Thyroid gland (tissue), 4 donors: Measurements from ENCODE around the gene PNPLA6. TPM values are rescaled to one million over a fixed set of nuclear protein-coding genes. Genes with fewer than 3 reads are reported as not detected.

ENCODE experiments used
- DNase-seq, 2 donors: peaks; one replicate each; pipeline ENCODE4 v3.0.0-alpha.2; 2019
- H3K27ac ChIP-seq, 3 donors: fragments of 200-600 bp; sonication (generic); 1 replicate in 2 of 3; 2 replicates in 1 of 3; pipeline ENCODE4 v1.5.1; 2016 to 2019; ENCODE audit warnings: mild to moderate bottlenecking in 1 of 3, moderate library complexity in 1 of 3
- H3K27me3 ChIP-seq: fragments of 200-600 bp; sonication (generic); one replicate; pipeline ENCODE4 v1.5.1; 2019
- H3K36me3 ChIP-seq, 2 donors: fragments of 200-600 bp; sonication (generic); one replicate each; pipeline ENCODE4 v1.5.1; 2016 to 2019
- H3K4me1 ChIP-seq, 2 donors: fragments of 200-600 bp; sonication (generic); one replicate each; pipeline ENCODE4 v1.5.1; 2017 to 2019
- H3K4me3 ChIP-seq, 3 donors: fragments of 200-600 bp; sonication (generic); replicated peaks in 1 of 3; 1 replicate in 2 of 3; 2 replicates in 1 of 3; pipeline ENCODE4 v1.5.1; 2016; ENCODE audit warnings: mild to moderate bottlenecking in 1 of 3
- H3K9me3 ChIP-seq: fragments of 200-600 bp; sonication (generic); one replicate; pipeline ENCODE4 v1.5.1; 2017
- CTCF ChIP-seq, 6 experiments: fragments of 200-600 bp in 3 of 6; fragments of 450-650 bp in 3 of 6; sonication (generic) in 3 of 6; IDR thresholded peaks; one replicate each; pipeline ENCODE4 v1.5.1; 2016 to 2019; ENCODE audit warnings: antibody characterized with exemption in 6 of 6, mild to moderate bottlenecking in 2 of 6, inconsistent platforms in 1 of 6, moderate library complexity in 1 of 6
- POLR2A ChIP-seq, 2 donors: fragments of 450-650 bp; IDR thresholded peaks; one replicate each; pipeline ENCODE4 v1.6.1; 2017; ENCODE audit warnings: antibody characterized with exemption in 2 of 2, mild to moderate bottlenecking in 2 of 2, moderate library complexity in 1 of 2
- WGBS, 2 donors: methylation state at CpG; one replicate each; pipeline ENCODE4 v1.1.5; 2017; 5-methylcytosine and 5-hydroxymethylcytosine counted together
- intact Hi-C: fragments of 100-400 bp; cut with DNase I; formaldehyde crosslinking; loops from one replicate; pipeline ENCODE4 v1.15.1; 2023
- total RNA-seq, 4 donors: library from RNA; depleted of rRNA; stranded (reverse); fragments of >200 nt; gene quantifications; one replicate each; pipeline ENCODE4 v1.2.3, GENCODE V29; 2016

The PNPLA6 gene
- total RNA-seq, 4 donors from 2014 or later, result 53.2 to 93.9 (median 84.1) TPM

- Histone ChIP-seq H3K9me3 (no peaks in the 10 kb centered on the region), H3K36me3 (no peaks in the 10 kb centered on the region), H3K4me3 (no peak overlapping the region), H3K27ac (no peak overlapping the region), H3K27me3 (no peaks in the 10 kb centered on the region), H3K4me1 (peaks cover 5 to 17% of the 10 kb centered on the region in 2 donors)
- intact Hi-C loops, result no loop called here
- TF ChIP-seq POLR2A (IDR thresholded peaks at IDR 0.05) (no peak), CTCF (IDR thresholded peaks at IDR 0.05) (no peak)
- DNase-seq, result no peak
- 62 to 69% methylated on average over 2 of the region's 2 CpGs for WGBS, 2 donors
These were observed 33.0 kb upstream of the PNPLA6 start for GRCh38 chr19:7502552-7502951.

DNA sequence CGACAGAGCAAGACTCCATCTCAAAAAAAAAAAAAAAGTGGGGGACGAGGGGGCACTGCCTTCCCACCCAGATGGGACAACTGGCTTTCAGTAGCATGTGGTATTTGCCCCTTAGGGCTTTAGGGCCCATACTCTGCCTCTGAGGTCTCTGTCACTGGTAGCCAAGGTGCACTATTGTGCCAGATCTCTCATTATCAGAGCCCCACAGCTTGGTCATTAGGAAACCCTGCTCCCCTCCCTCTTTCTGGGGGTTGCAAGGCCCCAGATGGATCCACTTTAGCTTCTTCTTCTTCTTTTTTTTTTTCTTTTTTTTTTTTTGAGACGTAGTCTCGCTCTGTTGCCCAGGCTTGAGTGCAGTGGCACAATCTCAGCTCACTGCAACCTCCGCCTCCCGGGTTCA is 30.8 kb upstream of the PNPLA6 start:
- DNase-seq, result no peak
- Histone ChIP-seq H3K4me3 (no peak overlapping the region), H3K27me3 (no peaks in the 10 kb centered on the region), H3K27ac (no peak overlapping the region), H3K9me3 (no peaks in the 10 kb centered on the region), H3K36me3 (no peaks in the 10 kb centered on the region), H3K4me1 (peaks cover 5 to 20% of the 10 kb centered on the region in 2 donors)
- intact Hi-C loops, result no loop called here
- 55 to 66% methylated on average over 6 of the region's 6 CpGs for WGBS, 2 donors
- TF ChIP-seq POLR2A (IDR thresholded peaks at IDR 0.05) (no peak), CTCF (IDR thresholded peaks at IDR 0.05) (no peak)

GRCh38 chr19:7505288-7505681 is 30.2 kb upstream of the PNPLA6 start:
- Histone ChIP-seq H3K4me3 (no peak overlapping the region), H3K36me3 (no peaks in the 10 kb centered on the region), H3K27me3 (no peaks in the 10 kb centered on the region), H3K27ac (no peak overlapping the region), H3K9me3 (no peaks in the 10 kb centered on the region), H3K4me1 (peaks cover 5 to 20% of the 10 kb centered on the region in 2 donors)
- WGBS, 2 donors, result 37 to 43% methylated on average over 19 of the region's 19 CpGs
- TF ChIP-seq POLR2A (IDR thresholded peaks at IDR 0.05) (no peak), CTCF (IDR thresholded peaks at IDR 0.05) (no peak)
- no peak for DNase-seq
- intact Hi-C loops, result no loop called here

DNA sequence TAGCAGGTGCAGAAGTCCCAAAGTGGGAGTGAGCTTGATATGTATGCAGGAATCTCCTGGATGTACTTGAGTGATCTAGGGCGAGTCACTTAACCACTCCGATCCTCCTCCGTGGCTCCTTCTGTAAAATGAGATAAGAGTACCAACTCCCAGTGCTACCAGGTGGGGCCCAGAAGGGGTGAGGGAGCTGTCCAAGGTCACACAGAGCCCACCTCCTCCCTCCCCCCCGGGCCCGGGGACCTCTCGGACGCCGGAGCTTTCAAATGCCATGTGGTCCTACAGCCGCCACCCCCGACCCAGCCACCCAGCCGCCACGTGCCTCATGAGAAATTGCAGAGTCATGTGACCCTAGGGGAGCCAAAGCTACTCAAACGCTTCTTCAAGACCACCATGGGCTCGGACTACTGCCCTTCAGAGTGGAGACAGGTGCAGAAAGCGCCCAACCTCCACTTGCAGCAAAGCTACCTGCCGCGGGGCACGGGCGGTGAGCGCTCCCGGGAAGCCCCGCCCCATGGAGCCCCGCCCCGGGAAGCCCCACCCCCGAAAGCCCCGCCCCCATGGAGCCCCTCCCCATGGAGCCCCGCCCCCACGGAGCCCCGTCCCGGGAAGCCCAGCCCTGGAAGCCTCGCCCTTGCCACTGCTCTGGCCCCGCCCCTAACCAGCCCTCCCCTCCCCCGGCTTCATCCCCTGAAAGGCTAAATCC is 29.7 kb upstream of the PNPLA6 start:
- WGBS, 2 donors, result 7% methylated on average over 4 to 20 of the region's 33 CpGs
- DNase-seq, result no peak
- no peak for TF ChIP-seq CTCF (IDR thresholded peaks at IDR 0.05)
- TF ChIP-seq POLR2A (IDR thresholded peaks at IDR 0.05), result no peak
- Histone ChIP-seq H3K27ac (no peak overlapping the region), H3K27me3 (no peaks in the 10 kb centered on the region), H3K36me3 (no peaks in the 10 kb centered on the region), H3K9me3 (no peaks in the 10 kb centered on the region), H3K4me3 (no peak overlapping the region), H3K4me1 (peaks cover 5 to 17% of the 10 kb centered on the region in 2 donors)
- intact Hi-C loops, result no loop called here

DNA sequence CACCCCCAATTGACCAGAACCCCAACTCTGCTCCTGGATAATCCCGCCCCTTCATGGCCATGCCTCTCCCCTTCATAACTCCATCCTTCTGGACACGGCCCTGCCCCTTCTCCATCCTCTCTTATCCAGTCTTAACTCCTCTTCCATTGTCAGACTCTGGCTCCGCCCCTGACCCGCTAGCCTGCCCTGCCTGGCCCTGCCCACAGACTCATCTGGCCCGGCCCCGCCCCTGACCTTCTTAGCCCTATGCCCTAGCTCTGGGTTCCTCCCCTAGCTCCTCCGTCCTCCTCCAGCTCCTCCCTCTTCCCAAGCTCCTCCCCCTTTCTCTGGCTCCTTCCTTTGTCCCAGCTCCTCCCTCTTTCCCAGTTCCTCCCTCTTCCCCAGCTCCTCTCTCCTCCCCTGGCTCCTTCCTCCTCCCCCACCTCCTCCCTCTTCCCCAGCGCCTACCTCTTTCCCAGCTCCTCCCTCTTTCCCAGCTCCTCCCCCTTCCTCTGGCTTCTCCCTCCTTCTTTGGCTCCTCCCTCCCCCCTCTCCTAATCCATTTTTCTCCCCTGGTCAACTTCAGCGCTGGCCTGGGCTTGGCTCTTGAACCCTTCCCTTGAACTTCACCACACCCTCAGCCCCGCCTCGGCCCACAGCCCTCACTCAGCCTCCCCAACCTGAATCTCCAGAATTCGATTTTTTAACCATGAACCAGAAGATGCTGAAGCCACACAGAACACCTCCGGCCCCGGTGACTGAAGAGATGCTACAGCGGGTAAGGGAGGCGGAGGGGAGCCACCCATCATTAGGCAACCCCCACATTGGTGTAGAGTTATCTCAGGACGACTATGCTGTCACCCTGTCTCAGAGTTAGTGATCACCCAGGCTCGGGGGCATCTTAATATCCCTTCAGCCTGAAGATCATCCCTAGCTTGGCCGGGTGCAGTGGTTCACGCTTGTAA is 28.9 kb upstream of the PNPLA6 start:
- TF ChIP-seq CTCF (IDR thresholded peaks at IDR 0.05) (no peak), POLR2A (IDR thresholded peaks at IDR 0.05) (no peak)
- Histone ChIP-seq H3K27me3 (no peaks in the 10 kb centered on the region), H3K9me3 (no peaks in the 10 kb centered on the region), H3K36me3 (no peaks in the 10 kb centered on the region), H3K27ac (no peak overlapping the region), H3K4me3 (no peak overlapping the region), H3K4me1 (peaks cover 5 to 13% of the 10 kb centered on the region in 2 donors)
- DNase-seq, result peak; percentile 55 to 61
- intact Hi-C loops, result no loop called here
- WGBS, 2 donors, result 33 to 49% methylated on average over 15 to 20 of the region's 20 CpGs
